PFSK-1 (cell line): Measurements from ENCODE around the gene TMEM169.

Experiments
- FOXP2 ChIP-seq: optimal IDR thresholded peaks from 2 replicates; pipeline ENCODE3; 2011; ENCODE audit warnings: borderline replicate concordance, control low read depth, inconsistent platforms; ENCODE audit not compliant: insufficient read depth; ENCODE audit errors: extremely low read length, extremely low read depth
- POLR2AphosphoS5 ChIP-seq: IDR thresholded peaks from 2 replicates; pipeline ENCODE4 v1.6.1; 2012; ENCODE audit warnings: low read depth, mild to moderate bottlenecking, control low read depth, low read length, moderate library complexity
- SIN3A ChIP-seq: IDR thresholded peaks from 2 replicates; pipeline ENCODE4 v1.6.1; 2012; ENCODE audit warnings: mild to moderate bottlenecking, low read length, moderate library complexity, borderline replicate concordance; ENCODE audit not compliant: insufficient read depth
- TAF1 ChIP-seq: IDR thresholded peaks from 2 replicates; pipeline ENCODE4 v1.6.1; 2012; ENCODE audit warnings: low read length, control low read depth, borderline replicate concordance; ENCODE audit not compliant: insufficient read depth
- TF ChIP-seq, protein P1 (sequence below), 2 experiments: IDR thresholded peaks; 2 replicates each; pipeline versions ENCODE4 v1.6.1 to v1.8.0; 2011 to 2012; ENCODE audit warnings: low read depth in 2 of 2, low read length in 2 of 2, control low read depth in 1 of 2, inconsistent platforms in 1 of 2, mild to moderate bottlenecking in 1 of 2, moderate library complexity in 1 of 2; ENCODE audit not compliant: insufficient read depth in 1 of 2

The TMEM169 gene

DNA sequence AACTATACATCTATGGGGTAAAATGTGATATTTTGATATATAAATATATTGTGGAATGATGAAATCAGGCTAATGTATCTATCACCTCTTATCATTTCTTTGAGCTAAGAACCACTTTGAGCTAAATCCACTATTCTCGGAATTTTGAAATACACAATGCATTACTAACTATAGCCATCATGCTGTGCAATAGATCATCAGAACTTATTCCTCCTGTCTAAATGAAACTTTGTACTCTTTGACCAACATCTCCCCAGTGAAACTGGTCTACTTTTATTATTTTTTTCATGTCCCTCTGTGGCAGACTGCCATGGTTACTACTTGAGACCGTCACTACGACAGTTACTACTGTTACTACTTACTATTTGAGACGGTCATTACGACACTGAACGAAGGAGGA is 11.5 kb upstream of the TMEM169 start:
- TF ChIP-seq, protein P1, sequence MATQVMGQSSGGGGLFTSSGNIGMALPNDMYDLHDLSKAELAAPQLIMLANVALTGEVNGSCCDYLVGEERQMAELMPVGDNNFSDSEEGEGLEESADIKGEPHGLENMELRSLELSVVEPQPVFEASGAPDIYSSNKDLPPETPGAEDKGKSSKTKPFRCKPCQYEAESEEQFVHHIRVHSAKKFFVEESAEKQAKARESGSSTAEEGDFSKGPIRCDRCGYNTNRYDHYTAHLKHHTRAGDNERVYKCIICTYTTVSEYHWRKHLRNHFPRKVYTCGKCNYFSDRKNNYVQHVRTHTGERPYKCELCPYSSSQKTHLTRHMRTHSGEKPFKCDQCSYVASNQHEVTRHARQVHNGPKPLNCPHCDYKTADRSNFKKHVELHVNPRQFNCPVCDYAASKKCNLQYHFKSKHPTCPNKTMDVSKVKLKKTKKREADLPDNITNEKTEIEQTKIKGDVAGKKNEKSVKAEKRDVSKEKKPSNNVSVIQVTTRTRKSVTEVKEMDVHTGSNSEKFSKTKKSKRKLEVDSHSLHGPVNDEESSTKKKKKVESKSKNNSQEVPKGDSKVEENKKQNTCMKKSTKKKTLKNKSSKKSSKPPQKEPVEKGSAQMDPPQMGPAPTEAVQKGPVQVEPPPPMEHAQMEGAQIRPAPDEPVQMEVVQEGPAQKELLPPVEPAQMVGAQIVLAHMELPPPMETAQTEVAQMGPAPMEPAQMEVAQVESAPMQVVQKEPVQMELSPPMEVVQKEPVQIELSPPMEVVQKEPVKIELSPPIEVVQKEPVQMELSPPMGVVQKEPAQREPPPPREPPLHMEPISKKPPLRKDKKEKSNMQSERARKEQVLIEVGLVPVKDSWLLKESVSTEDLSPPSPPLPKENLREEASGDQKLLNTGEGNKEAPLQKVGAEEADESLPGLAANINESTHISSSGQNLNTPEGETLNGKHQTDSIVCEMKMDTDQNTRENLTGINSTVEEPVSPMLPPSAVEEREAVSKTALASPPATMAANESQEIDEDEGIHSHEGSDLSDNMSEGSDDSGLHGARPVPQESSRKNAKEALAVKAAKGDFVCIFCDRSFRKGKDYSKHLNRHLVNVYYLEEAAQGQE (IDR thresholded peaks at IDR 0.05; ENCODE audit: insufficient read depth in 1 of 2, low read depth in 2 of 2, low read length in 2 of 2): no peak
- no peak for TF ChIP-seq TAF1
- TF ChIP-seq POLR2AphosphoS5: no peak

DNA sequence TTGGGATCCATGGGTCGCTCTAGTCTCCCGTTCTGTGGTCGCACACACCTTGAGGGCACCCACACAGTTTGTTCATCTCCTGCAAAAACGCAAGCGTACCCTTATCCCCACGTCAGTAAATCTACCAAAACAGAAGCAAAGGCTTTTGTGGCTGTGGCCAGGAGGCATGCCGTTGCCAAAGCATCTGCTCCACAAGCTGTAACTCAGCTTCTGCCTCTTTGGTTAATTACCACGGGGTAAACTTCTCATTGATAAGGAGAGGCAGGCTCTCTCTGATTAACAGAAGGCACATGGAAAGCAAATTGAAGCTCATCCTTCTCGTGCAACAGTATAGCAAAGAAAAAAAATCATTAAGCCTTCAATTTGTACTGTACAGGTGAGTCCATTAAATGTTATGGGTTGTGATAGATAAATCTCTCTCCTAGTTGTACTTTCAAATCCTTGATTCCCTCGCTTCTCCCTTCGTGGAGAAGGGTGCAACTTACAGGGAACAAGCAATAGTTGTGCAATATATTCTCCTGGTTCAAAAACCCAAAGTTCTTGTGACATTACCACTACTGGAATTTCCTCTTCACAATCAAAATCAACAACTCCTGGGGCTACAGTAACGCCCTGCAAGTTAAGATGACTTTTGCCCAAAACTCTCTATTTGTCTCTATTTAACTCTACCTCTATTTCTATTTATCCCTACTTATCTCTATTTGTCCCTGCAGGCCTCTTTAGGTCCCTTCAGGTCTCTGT is 10.4 kb upstream of the TMEM169 start:
- TF ChIP-seq, protein P1 (IDR thresholded peaks at IDR 0.05; ENCODE audit: insufficient read depth in 1 of 2, low read depth in 2 of 2, low read length in 2 of 2): no peak
- no peak for TF ChIP-seq POLR2AphosphoS5
- TF ChIP-seq TAF1: no peak
- TF ChIP-seq SIN3A: no peak
- TF ChIP-seq FOXP2: no peak

DNA sequence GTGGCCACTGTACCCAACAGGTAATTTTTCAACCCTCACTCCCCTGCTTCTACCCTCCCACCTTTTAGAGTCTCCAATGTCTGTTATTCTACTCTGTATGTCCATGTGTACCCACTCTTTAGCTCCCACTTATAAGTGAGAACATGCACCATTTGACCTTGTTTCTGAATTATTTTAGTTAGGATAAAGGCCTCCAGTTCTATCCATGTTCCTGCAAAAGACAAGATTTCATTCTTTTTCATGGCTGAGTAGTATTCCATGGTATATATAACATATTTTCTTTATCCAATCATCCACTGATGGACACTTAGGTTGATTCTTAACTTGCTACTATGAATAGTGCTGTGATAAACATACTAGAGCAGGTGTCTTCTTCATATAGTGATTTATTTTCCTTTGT is 9.2 kb upstream of the TMEM169 start:
- TF ChIP-seq, protein P1 (IDR thresholded peaks at IDR 0.05; ENCODE audit: insufficient read depth in 1 of 2, low read depth in 2 of 2, low read length in 2 of 2): no peak
- TF ChIP-seq SIN3A (no peak), TAF1 (no peak)

DNA sequence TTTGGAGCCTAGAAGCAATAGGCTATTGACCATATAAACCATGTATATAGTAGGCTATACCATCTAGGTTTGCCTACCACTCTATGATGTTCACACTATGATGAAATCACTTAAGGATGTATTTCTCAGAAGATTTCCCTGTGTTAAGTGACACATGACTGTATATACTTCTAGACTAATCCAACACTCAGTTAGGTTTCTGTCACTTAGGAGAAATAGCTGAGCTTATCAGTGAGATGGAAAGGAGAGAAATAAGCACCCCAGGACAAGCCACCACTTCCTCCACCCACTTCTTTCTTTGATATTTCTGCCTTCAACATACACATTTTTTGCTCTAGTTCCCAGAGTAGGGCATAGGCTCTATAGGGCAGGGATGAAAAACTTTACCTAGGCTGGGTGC is 7.9 kb upstream of the TMEM169 start:
- TF ChIP-seq, protein P1 (IDR thresholded peaks at IDR 0.05; ENCODE audit: insufficient read depth in 1 of 2, low read depth in 2 of 2, low read length in 2 of 2): no peak
- TF ChIP-seq SIN3A (no peak), FOXP2 (no peak), POLR2AphosphoS5 (no peak), TAF1 (no peak)

DNA sequence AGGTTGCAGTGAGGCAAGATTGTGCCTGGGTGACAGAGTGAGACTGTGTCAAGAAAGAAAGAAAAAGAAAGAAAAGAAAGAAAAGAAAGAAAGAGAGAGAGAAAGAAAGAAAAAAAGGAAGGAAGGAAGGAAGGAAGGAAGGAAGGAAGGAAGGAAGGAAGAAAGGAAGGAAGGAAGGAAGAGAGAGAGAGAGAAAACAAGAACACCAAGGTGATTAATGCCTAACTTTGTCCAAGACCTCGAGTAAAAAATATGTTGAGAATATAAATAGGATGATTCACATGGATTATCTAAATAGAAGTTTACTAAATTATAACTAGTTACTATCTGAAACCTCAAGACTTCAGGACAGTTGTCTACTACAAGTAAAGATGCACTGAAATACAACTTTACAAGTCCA is 7.3 kb upstream of the TMEM169 start:
- TF ChIP-seq POLR2AphosphoS5 (no peak), FOXP2 (no peak), SIN3A (no peak), TAF1 (no peak)
- TF ChIP-seq, protein P1 (IDR thresholded peaks at IDR 0.05; ENCODE audit: insufficient read depth in 1 of 2, low read depth in 2 of 2, low read length in 2 of 2): no peak
